ENCODE results near the gene SLC12A7.
"Not testable (repeated sequence)": the region's sequence is repeated elsewhere in the genome, so short reads cannot be mapped to it uniquely, and the experiment has no call there.

Gene SLC12A7

GRCh38 chr5:1001406-1002270 is 110.2 kb downstream of the SLC12A7 start:
- DNase-seq = no peak

GRCh38 chr5:1000831-1001230 is 111.0 kb downstream of the SLC12A7 start:
- DNase-seq = not testable (repeated sequence)
